B cell (primary cell): ENCODE results near the gene MAP3K5. TPM values are rescaled to one million over a fixed set of nuclear protein-coding genes. Genes with fewer than 3 reads are reported as not detected.

Source experiments
- ATAC-seq: fragments of 200-7000 bp; cut with Tn5 transposase; one replicate; pipeline ENCODE4 v1.10.0; 2021; ENCODE audit warnings: low read depth, mild to moderate bottlenecking, moderate number of reproducible peaks, moderate library complexity
- CTCF ChIA-PET: fragments of 350-600 bp; sonication (Branson Sonifier 250); formaldehyde crosslinking; loops from one replicate; lab custom pipeline; 2021; ENCODE audit warnings: antibody characterized with exemption, inconsistent platforms; lab: Charles Lee
- POLR2A ChIA-PET: fragments of 350-600 bp; sonication (Branson Sonifier 250); formaldehyde crosslinking; loops from one replicate; lab custom pipeline; 2021; ENCODE audit warnings: antibody characterized with exemption; lab: Charles Lee
- DNase-seq: peaks from one replicate; pipeline ENCODE4 v3.0.0; 2013
- H2AFZ ChIP-seq: 2 replicates; pipeline ENCODE4 v1.6.1; 2012; ENCODE audit warnings: mild to moderate bottlenecking, low read depth, low read length; ENCODE audit not compliant: insufficient read depth, poor library complexity, severe bottlenecking
- H3K27ac ChIP-seq, 2 donors: 1 replicate in 1 of 2; 2 replicates in 1 of 2; pipeline ENCODE4 v1.5.1; 2012 to 2013; ENCODE audit warnings: low read length in 2 of 2, mild to moderate bottlenecking in 2 of 2, moderate library complexity in 1 of 2
- H3K27me3 ChIP-seq, 4 experiments: fragments of 200-600 bp in 1 of 4; sonication (generic) in 1 of 4; replicated peaks in 1 of 4; 1 replicate in 2 of 4; 2 replicates in 2 of 4; pipeline versions ENCODE4 v1.6.1 to v1.7.0; 2013 to 2016; ENCODE audit warnings: low read length in 3 of 4, mild to moderate bottlenecking in 2 of 4, mixed read lengths in 1 of 4, moderate library complexity in 1 of 4; ENCODE audit not compliant: insufficient read depth in 4 of 4, control insufficient read depth in 3 of 4; ENCODE audit errors: control extremely low read depth in 1 of 4
- H3K36me3 ChIP-seq, 2 experiments: replicated peaks in 1 of 2; 1 replicate in 1 of 2; 2 replicates in 1 of 2; pipeline versions ENCODE4 v1.6.1 to v1.7.1; 2013; ENCODE audit warnings: low read length in 1 of 2; ENCODE audit not compliant: insufficient read depth in 2 of 2, control insufficient read depth in 1 of 2; ENCODE audit errors: control extremely low read depth in 1 of 2, extremely low read depth in 1 of 2
- H3K4me1 ChIP-seq, 2 donors: fragments of 200-600 bp in 1 of 2; sonication (generic) in 1 of 2; 1 replicate in 1 of 2; 2 replicates in 1 of 2; pipeline versions ENCODE4 v1.5.1 to v1.6.1; 2013 to 2017; ENCODE audit warnings: low read length in 2 of 2; ENCODE audit not compliant: control insufficient read depth in 2 of 2, insufficient read depth in 2 of 2
- H3K4me2 ChIP-seq: replicated peaks from 2 replicates; pipeline ENCODE3; 2012; ENCODE audit warnings: mild to moderate bottlenecking, low read depth, low read length; ENCODE audit not compliant: poor library complexity, severe bottlenecking
- H3K4me3 ChIP-seq, 5 experiments: fragments of 200-600 bp in 1 of 5; sonication (generic) in 1 of 5; 1 replicate in 3 of 5; 2 replicates in 2 of 5; pipeline versions ENCODE4 v1.5.1 to v1.7.0; 2011 to 2016; ENCODE audit warnings: low read length in 4 of 5, mild to moderate bottlenecking in 4 of 5, low read depth in 2 of 5, control low read depth in 1 of 5, moderate library complexity in 1 of 5; ENCODE audit not compliant: insufficient read depth in 1 of 5; ENCODE audit errors: control extremely low read depth in 1 of 5, extremely low read depth in 1 of 5
- H3K79me2 ChIP-seq: fragments of 200-600 bp; sonication (generic); one replicate; pipeline ENCODE4 v1.6.0; 2016; ENCODE audit warnings: low read length; ENCODE audit not compliant: control insufficient read depth, insufficient read depth
- H3K9ac ChIP-seq: fragments of 200-600 bp; sonication (generic); 2 replicates; pipeline ENCODE4 v1.6.1; 2017; ENCODE audit warnings: mild to moderate bottlenecking, low read length, moderate library complexity
- H3K9me3 ChIP-seq, 3 donors: one replicate each; pipeline versions ENCODE4 v1.6.1 to v1.7.1; 2013; ENCODE audit warnings: low read length in 2 of 3; ENCODE audit not compliant: control insufficient read depth in 2 of 3, insufficient read depth in 1 of 3; ENCODE audit errors: control extremely low read depth in 1 of 3
- H4K20me1 ChIP-seq: 2 replicates; pipeline ENCODE4 v1.6.0; 2012; ENCODE audit warnings: mild to moderate bottlenecking, low read length; ENCODE audit not compliant: insufficient read depth, control insufficient read depth, poor library complexity, severe bottlenecking
- H3K27ac Mint-ChIP-seq: one replicate; pipeline ENCODE4 v1.8.0; 2021; ENCODE audit warnings: mixed read lengths
- H3K27me3 Mint-ChIP-seq: one replicate; pipeline ENCODE4 v1.8.0; 2021; ENCODE audit warnings: mixed read lengths
- H3K4me1 Mint-ChIP-seq: one replicate; pipeline ENCODE4 v1.8.0; 2021; ENCODE audit warnings: mixed read lengths
- H3K4me3 Mint-ChIP-seq: one replicate; pipeline ENCODE4 v1.8.0; 2021; ENCODE audit warnings: mixed read lengths
- H3K9me3 Mint-ChIP-seq: one replicate; pipeline ENCODE4 v1.8.0; 2022; ENCODE audit warnings: mixed read lengths; ENCODE audit not compliant: insufficient read depth
- CTCF ChIP-seq: fragments of 200-600 bp; IDR thresholded peaks from one replicate; pipeline ENCODE4 v1.8.0; 2022; ENCODE audit warnings: antibody characterized with exemption, mild to moderate bottlenecking
- EZH2 ChIP-seq: IDR thresholded peaks from 2 replicates; pipeline ENCODE4 v1.6.1; 2012; ENCODE audit warnings: borderline replicate concordance, low read depth, mild to moderate bottlenecking, moderate library complexity, low read length; ENCODE audit not compliant: insufficient read depth, poor library complexity, severe bottlenecking
- WGBS: methylation state at CpG from one replicate; pipeline ENCODE4 v1.1.5; 2013; ENCODE audit warnings: missing lambda C conversion rate; ENCODE audit not compliant: insufficient coverage; 5-methylcytosine and 5-hydroxymethylcytosine counted together
- intact Hi-C: fragments of 100-400 bp; cut with micrococcal nuclease; formaldehyde crosslinking; loops from one replicate; pipeline ENCODE4 v1.10.0; 2022
- polyA plus RNA-seq: library from polyadenylated mRNA; depleted of rRNA; stranded (reverse); fragments of >200 nt; gene quantifications from 2 replicates; pipeline ENCODE4 v1.2.3, GENCODE V29; 2012
- total RNA-seq, 2 donors: library from RNA; stranded (reverse); fragments of 120-200 nt in 1 of 2; gene quantifications; 1 replicate in 1 of 2; 2 replicates in 1 of 2; pipeline versions ENCODE4 v1.2.3 to v1.2.4, GENCODE V29; 2013 to 2022

The MAP3K5 gene
- total and polyA plus RNA-seq, 2 donors (not counting 1 experiment from before 2014, with no cell fraction given), result 5.7 to 34.1 TPM

- TF ChIP-seq EZH2 (no peak), CTCF (no peak)
- POLR2A ChIA-PET, result no interaction called here
- Histone ChIP-seq H2AFZ (no peak overlapping the region), H3K4me3 (no peak overlapping the region), H3K27me3 (no peaks in the 10 kb centered on the region), H3K4me1 (no peaks in the 10 kb centered on the region), H3K9me3 (no peaks in the 10 kb centered on the region), H3K79me2 (no peaks in the 10 kb centered on the region), H3K27ac (no peak overlapping the region), H3K4me2 (no peak overlapping the region), H3K9ac (no peak overlapping the region), H4K20me1 (no peaks in the 10 kb centered on the region), H3K36me3 (peaks cover 4 to 32% of the 10 kb centered on the region in 2 experiments)
- no peaks in the 10 kb centered on the region for H3K9me3 Mint-ChIP-seq
- H3K4me1 Mint-ChIP-seq, result no peaks in the 10 kb centered on the region
- ATAC-seq (no peak), DNase-seq (no peak)
- 100% methylated on average over 1 of the region's 1 CpG for WGBS
- no peak overlapping the region for H3K27ac Mint-ChIP-seq
- no peaks in the 10 kb centered on the region for H3K27me3 Mint-ChIP-seq
- CTCF ChIA-PET, result interaction anchor here (1.0 to 3.4 kb wide), 3 partner anchors 13 to 167 kb away, joined by 3 to 14 read pairs (median 4); partner anchors contain the start of gene MAP3K5
- intact Hi-C loops, result no loop called here
- no peak overlapping the region for H3K4me3 Mint-ChIP-seq
Measured at GRCh38 chr6:136625293-136625692, 167.0 kb downstream of the MAP3K5 start.

GRCh38 chr6:136624347-136624746 lies 167.9 kb downstream of the MAP3K5 start:
- TF ChIP-seq CTCF (no peak), EZH2 (no peak)
- H3K79me2 ChIP-seq, result no peaks in the 10 kb centered on the region
- H3K4me2 ChIP-seq, result no peak overlapping the region
- H3K36me3 ChIP-seq, result peaks cover 0 to 36% of the 10 kb centered on the region in 2 experiments
- H3K27ac ChIP-seq, result no peak overlapping the region
- H3K9me3 Mint-ChIP-seq, result no peaks in the 10 kb centered on the region
- H3K4me3 Mint-ChIP-seq, result no peak overlapping the region
- no peak for DNase-seq
- H3K4me1 ChIP-seq, result no peaks in the 10 kb centered on the region
- no peak for ATAC-seq
- H4K20me1 ChIP-seq, result no peaks in the 10 kb centered on the region
- H3K9me3 ChIP-seq, result no peaks in the 10 kb centered on the region
- no peak overlapping the region for H2AFZ ChIP-seq
- H3K27me3 Mint-ChIP-seq, result no peaks in the 10 kb centered on the region
- intact Hi-C loops, result no loop called here
- no peaks in the 10 kb centered on the region for H3K27me3 ChIP-seq
- H3K9ac ChIP-seq, result no peak overlapping the region
- H3K4me3 ChIP-seq, result no peak overlapping the region
- POLR2A ChIA-PET, result no interaction called here
- no peak overlapping the region for H3K27ac Mint-ChIP-seq
- no peaks in the 10 kb centered on the region for H3K4me1 Mint-ChIP-seq
- CTCF ChIA-PET, result interaction anchor here (2.0 kb wide), 1 partner anchor 168 kb away, joined by 4 read pairs; the partner anchor contains the start of gene MAP3K5
